Testis (tissue), 5 donors: ENCODE data around the gene TMED5. TPM values are rescaled to one million over a fixed set of nuclear protein-coding genes. Genes with fewer than 3 reads are reported as not detected.
"Not testable (repeated sequence)": the region's sequence is repeated elsewhere in the genome, so short reads cannot be mapped to it uniquely, and the experiment has no call there.

Source experiments
- DNase-seq: peaks from one replicate; pipeline ENCODE4 v3.0.0-alpha.2; 2019
- H3K27ac ChIP-seq, 2 donors: fragments of 200-600 bp; sonication (generic); one replicate each; pipeline ENCODE4 v1.5.1; 2019
- H3K27me3 ChIP-seq: fragments of 200-600 bp; sonication (generic); one replicate; pipeline ENCODE4 v1.5.1; 2019
- H3K36me3 ChIP-seq: fragments of 200-600 bp; sonication (generic); one replicate; pipeline ENCODE4 v1.5.1; 2017; ENCODE audit warnings: low read depth; ENCODE audit errors: missing control alignments
- H3K4me1 ChIP-seq: fragments of 200-600 bp; sonication (generic); one replicate; pipeline ENCODE4 v1.5.1; 2019
- H3K4me3 ChIP-seq, 2 donors: fragments of 200-600 bp; sonication (generic); one replicate each; pipeline ENCODE4 v1.5.1; 2017 to 2019
- H3K9me3 ChIP-seq: fragments of 200-600 bp; sonication (generic); one replicate; pipeline ENCODE4 v1.5.1; 2017
- POLR2A ChIP-seq: fragments of 450-650 bp; IDR thresholded peaks from one replicate; pipeline ENCODE4 v1.6.1; 2017; ENCODE audit warnings: antibody characterized with exemption, mild to moderate bottlenecking, moderate library complexity
- WGBS, 2 donors: methylation state at CpG; one replicate each; pipeline ENCODE4 v1.1.5; 2018; 5-methylcytosine and 5-hydroxymethylcytosine counted together
- intact Hi-C: fragments of 100-400 bp; cut with DNase I; formaldehyde crosslinking; loops from one replicate; pipeline ENCODE4 v1.15.1; 2023; ENCODE audit warnings: low total_unique reads
- long read RNA-seq, 2 donors: transcript quantifications; one replicate each; lab custom pipeline, GENCODE V29; 2026
- polyA plus RNA-seq: library from polyadenylated mRNA; stranded (reverse); fragments of 350-450 nt; fragmentation: Illumina TruSeq; extraction: RNeasy Lipid Tissue Mini Kit (QIAGEN cat#74804); gene quantifications from one replicate; pipeline ENCODE4 v1.2.3, GENCODE V29; 2014; ENCODE audit warnings: low read depth, low replicate concordance; ENCODE audit not compliant: insufficient read depth
- total RNA-seq, 2 donors: library from RNA; depleted of rRNA; stranded (reverse); fragments of >200 nt; gene quantifications; one replicate each; pipeline ENCODE4 v1.2.3, GENCODE V29; 2016
- TF ChIP-seq, protein P1 (sequence below), 3 experiments: fragments of 450-650 bp in 2 of 3; fragments of 200-600 bp in 1 of 3; sonication (generic) in 1 of 3; IDR thresholded peaks; one replicate each; pipeline ENCODE4 v1.5.1; 2016 to 2019; ENCODE audit warnings: antibody characterized with exemption in 3 of 3, mild to moderate bottlenecking in 2 of 3, moderate library complexity in 1 of 3

TMED5 gene
- total RNA-seq (10 to 100 TPM; 48.1 to 50.0 TPM), polyA plus RNA-seq (39.2 TPM)
- long read RNA-seq, donor 1, full-length matches to known transcripts = 20 of 20 reads
- long read RNA-seq, donor 1, partial matches to known transcripts = 0 of 20 reads
- long read RNA-seq, donor 1, other reads (novel, unspliced or antisense) = 0 of 20 reads
- long read RNA-seq, donor 2, full-length matches to known transcripts = 9 of 9 reads
- long read RNA-seq, donor 2, partial matches to known transcripts = 0 of 9 reads
- long read RNA-seq, donor 2, other reads (novel, unspliced or antisense) = 0 of 9 reads

DNA sequence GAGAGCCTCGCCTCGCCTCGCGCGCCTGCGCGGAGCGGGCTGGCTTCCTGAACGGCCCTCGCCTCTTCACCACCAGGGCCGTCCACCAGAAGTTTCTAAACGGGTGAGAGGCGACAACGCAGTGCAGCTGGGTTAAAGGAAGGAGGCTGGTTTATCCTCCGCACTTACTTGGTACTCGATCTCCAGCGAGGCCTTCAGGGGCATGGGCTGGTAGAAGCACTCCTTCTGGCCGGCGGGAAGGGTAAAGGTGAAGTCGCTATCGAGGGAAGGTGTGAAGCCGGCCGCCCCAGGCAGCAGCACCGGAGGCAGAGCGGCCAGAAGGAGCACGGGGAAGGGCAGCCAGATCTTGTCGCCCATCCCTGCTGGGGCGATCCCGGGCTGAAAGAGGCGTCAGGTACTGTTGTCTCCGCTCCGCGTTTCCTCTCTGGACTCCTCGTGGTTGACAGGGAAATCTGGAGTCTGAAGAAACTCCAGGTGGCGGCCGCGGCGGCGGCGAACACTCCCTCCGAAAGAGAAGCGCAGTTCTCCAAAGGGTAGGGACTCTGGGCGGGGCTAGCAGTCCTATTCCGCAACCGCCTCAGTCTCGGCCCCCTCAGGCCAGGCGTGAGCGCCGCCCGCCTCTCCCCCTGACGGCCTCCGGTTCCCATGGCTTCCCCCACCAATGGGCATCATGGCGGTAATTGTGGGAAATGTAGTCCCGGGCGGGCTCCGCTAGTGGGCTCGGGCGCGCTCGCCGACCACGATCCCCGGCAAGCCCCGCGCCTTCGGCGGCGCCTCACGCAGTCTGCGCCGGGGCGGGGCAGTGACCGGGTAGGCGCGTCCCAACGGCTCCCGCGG lies at the start of gene TMED5:
Gene TMED5, minus strand, starts transcription at position 528 of the 837 bp plus-strand sequence. Its CDS starts 171 bp downstream, at position 357.
- Histone ChIP-seq H3K36me3 (no peaks in the 10 kb centered on the region), H3K4me3 (peak within 1 kb of the TSS; percentile 90 to 99), H3K4me1 (peaks cover 4% of the 10 kb centered on the region), H3K9me3 (no peaks in the 10 kb centered on the region), H3K27me3 (no peaks in the 10 kb centered on the region), H3K27ac (peak within 1 kb of the TSS; percentile 98)
- DNase-seq = peak; percentile 98
- intact Hi-C loops = no loop called here
- WGBS, 2 donors = 0% methylated on average over 7 to 73 of the region's 78 CpGs
- TF ChIP-seq POLR2A = peak; percentile 63
- TF ChIP-seq, protein P1, sequence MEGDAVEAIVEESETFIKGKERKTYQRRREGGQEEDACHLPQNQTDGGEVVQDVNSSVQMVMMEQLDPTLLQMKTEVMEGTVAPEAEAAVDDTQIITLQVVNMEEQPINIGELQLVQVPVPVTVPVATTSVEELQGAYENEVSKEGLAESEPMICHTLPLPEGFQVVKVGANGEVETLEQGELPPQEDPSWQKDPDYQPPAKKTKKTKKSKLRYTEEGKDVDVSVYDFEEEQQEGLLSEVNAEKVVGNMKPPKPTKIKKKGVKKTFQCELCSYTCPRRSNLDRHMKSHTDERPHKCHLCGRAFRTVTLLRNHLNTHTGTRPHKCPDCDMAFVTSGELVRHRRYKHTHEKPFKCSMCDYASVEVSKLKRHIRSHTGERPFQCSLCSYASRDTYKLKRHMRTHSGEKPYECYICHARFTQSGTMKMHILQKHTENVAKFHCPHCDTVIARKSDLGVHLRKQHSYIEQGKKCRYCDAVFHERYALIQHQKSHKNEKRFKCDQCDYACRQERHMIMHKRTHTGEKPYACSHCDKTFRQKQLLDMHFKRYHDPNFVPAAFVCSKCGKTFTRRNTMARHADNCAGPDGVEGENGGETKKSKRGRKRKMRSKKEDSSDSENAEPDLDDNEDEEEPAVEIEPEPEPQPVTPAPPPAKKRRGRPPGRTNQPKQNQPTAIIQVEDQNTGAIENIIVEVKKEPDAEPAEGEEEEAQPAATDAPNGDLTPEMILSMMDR (IDR thresholded peaks at IDR 0.05) = peak; percentile 15 to 20 (median 16)

- no peak overlapping the region for H3K4me3 ChIP-seq
- H3K27me3 ChIP-seq = no peaks in the 10 kb centered on the region
- peaks cover 4% of the 10 kb centered on the region for H3K4me1 ChIP-seq
- TF ChIP-seq POLR2A = no peak
- TF ChIP-seq, protein P1 (IDR thresholded peaks at IDR 0.05) = no peak
- DNase-seq = no peak
- no peaks in the 10 kb centered on the region for H3K36me3 ChIP-seq
- no peak overlapping the region for H3K27ac ChIP-seq
- H3K9me3 ChIP-seq = no peaks in the 10 kb centered on the region
- 88 to 90% methylated on average over 2 of the region's 2 CpGs for WGBS, 2 donors
- intact Hi-C loops = no loop called here
These were observed 42.9 kb upstream of the TMED5 start for GRCh38 chr1:93223023-93223675.

DNA sequence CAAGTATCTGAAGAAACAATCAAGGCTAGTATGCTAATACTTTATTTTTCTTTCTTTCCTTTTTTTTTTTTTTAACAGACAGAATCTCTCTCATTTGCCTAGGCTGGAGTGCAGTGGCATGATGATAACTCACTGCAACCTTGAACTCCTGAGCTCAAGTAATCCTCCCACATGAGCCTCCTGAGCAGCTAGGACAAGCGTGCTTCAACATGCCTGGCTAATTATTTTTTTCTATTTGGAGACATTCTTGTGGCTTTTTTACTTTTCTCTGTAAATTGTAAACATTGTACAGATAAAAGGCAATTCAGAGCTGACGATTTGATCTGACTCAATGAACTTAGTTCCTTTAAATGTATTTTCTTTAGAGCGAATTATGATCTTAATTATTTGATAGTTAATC lies 41.7 kb upstream of the TMED5 start:
- H3K4me3 ChIP-seq = no peak overlapping the region
- peaks cover 4% of the 10 kb centered on the region for H3K4me1 ChIP-seq
- peak; percentile 75 for DNase-seq
- intact Hi-C loops = no loop called here
- WGBS, 2 donors = 39 to 66% methylated on average over 3 of the region's 3 CpGs
- TF ChIP-seq, protein P1 (IDR thresholded peaks at IDR 0.05) = no peak
- TF ChIP-seq POLR2A = no peak
- H3K27me3 ChIP-seq = no peaks in the 10 kb centered on the region
- H3K9me3 ChIP-seq = no peaks in the 10 kb centered on the region
- H3K36me3 ChIP-seq = no peaks in the 10 kb centered on the region
- H3K27ac ChIP-seq = no peak overlapping the region

DNA sequence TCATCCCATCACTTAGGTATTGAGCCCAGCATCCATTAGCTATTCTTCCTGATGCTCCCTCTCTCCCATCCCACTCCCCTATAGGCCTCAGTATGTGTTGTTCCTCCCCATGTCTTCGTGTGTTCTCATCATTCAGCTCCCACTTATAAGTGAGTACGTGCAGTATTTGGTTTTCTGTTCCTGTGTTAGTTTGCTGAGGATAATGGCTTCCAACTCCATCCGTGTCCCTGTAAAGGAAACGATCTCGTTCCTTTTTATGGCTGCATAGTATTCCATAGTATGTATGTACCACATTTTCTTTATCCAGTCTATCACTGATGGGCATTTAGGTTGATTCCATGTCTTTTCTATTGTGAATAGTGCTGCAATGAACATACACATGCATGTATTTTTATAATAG lies 40.5 kb upstream of the TMED5 start:
- H3K36me3 ChIP-seq, H3K27me3 ChIP-seq, DNase-seq, H3K4me3 ChIP-seq, intact Hi-C loops, H3K9me3 ChIP-seq, H3K27ac ChIP-seq, H3K4me1 ChIP-seq: not testable (repeated sequence)
- WGBS, 2 donors = 93 to 96% methylated on average over 5 of the region's 5 CpGs

GRCh38 chr1:93219443-93219842 lies 39.2 kb upstream of the TMED5 start:
- no peaks in the 10 kb centered on the region for H3K9me3 ChIP-seq
- H3K36me3 ChIP-seq = no peaks in the 10 kb centered on the region
- TF ChIP-seq, protein P1 (IDR thresholded peaks at IDR 0.05) = no peak
- TF ChIP-seq POLR2A = no peak
- H3K27me3 ChIP-seq = no peaks in the 10 kb centered on the region
- intact Hi-C loops = no loop called here
- 91 to 94% methylated on average over 6 of the region's 6 CpGs for WGBS, 2 donors
- H3K4me1 ChIP-seq = peaks cover 4% of the 10 kb centered on the region
- no peak for DNase-seq
- no peak overlapping the region for H3K4me3 ChIP-seq
- H3K27ac ChIP-seq = no peak overlapping the region
